HG02610 (cell line): ENCODE results near the gene CLPTM1L.
A peak's percentile ranks its signal among the peaks of the same experiment; 100 is the strongest.
"Not testable (repeated sequence)": the region's sequence is repeated elsewhere in the genome, so short reads cannot be mapped to it uniquely, and the experiment has no call there.

Experiments used
- ATAC-seq: cut with Tn5 transposase; IDR thresholded peaks from one replicate; pipeline ENCODE4 v1.9.1; 2021; ENCODE audit warnings: mild to moderate bottlenecking, moderate library complexity; ENCODE audit not compliant: unreplicated experiment

Gene CLPTM1L

DNA sequence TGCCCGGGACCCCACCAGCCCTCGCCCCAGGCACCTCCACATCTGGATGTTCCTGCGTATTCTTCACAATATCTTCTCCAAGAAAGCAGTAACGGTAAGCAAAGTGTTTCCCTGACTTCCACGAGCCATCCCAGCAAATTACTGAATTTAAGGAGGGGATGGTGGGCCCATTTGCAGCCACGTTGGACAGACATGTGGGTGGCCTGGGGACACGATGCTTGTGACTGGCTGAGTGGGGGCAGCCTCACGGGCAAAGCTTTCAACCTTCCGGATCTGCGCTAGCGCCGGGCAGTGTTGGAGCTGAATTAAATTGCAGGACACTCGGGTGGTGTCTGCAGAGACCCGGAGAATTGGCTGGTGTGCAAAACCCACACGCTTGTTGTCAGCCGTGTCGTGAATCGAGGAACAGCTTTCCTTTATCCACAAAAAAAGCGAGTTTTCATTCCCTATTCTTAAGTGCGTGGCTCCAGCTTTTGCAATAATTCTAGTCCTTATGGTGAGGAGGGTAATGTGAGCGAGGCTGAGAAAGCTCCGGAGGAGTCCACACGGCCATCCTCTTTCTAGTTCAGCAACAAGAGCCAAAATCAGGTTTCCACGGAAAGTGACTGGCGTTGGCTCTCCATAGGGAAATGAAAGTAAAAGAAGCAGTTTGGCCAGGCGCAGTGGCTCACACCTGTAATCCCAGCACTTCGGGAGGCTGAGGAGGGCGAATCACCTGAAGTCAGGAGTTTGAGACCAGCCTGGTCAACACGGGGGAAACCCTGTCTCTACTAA, 17.5 kb upstream of the CLPTM1L start:
- no peak for ATAC-seq

GRCh38 chr5:1360861-1361260, 16.0 kb upstream of the CLPTM1L start:
- no peak for ATAC-seq

DNA sequence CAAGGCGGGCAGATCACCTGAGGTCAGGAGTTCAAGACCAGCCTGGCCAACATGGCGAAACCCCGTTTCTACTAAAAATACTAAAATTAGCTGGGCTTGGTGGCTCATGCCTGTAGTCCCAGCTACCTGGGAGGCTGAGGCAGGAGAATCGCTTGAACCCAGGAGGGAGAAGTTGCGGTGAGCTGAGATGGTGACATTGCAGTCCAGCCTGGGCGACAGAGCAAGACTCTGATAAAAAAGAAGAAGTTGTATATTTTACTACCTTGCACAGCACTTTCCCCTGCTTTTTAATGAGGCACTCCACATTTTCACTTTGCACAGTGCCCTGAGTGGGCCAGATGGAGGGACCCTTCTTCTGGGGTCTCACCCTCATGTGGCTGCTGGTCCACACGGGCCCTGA, 15.5 kb upstream of the CLPTM1L start:
- ATAC-seq: not testable (repeated sequence)

- no peak for ATAC-seq
These were observed 14.8 kb upstream of the CLPTM1L start for GRCh38 chr5:1359713-1360112.

- no peak for ATAC-seq
These were observed 14.2 kb upstream of the CLPTM1L start for GRCh38 chr5:1359031-1359645.

- no peak for ATAC-seq
These were observed 13.8 kb upstream of the CLPTM1L start for GRCh38 chr5:1358726-1359025.

GRCh38 chr5:1357946-1358725, 13.2 kb upstream of the CLPTM1L start:
- no peak for ATAC-seq

- no peak for ATAC-seq
These were observed 12.2 kb upstream of the CLPTM1L start for GRCh38 chr5:1356873-1357787.

DNA sequence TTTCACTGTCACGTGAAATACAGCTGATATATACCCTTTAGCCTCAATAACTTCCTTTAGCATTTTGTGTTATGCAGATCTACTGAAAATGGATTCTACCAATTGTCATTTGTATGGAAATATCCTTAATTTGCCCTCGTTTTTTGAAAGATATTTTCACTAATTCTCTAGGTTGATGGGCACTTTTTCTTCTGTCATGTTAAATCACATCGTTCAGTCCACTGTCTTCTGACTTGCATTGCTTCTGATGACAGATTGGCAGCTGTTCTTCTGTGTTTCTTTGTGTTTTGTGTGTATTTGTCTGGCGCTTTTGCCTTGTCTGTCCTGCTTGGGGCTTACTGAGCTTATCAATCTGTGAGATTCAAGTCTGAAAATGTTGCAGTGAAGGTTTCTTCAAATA, 9.7 kb upstream of the CLPTM1L start:
- ATAC-seq: no peak

- ATAC-seq: no peak
These were observed 7.6 kb upstream of the CLPTM1L start for GRCh38 chr5:1352231-1353219.

GRCh38 chr5:1351156-1351555, 6.3 kb upstream of the CLPTM1L start:
- ATAC-seq: no peak

DNA sequence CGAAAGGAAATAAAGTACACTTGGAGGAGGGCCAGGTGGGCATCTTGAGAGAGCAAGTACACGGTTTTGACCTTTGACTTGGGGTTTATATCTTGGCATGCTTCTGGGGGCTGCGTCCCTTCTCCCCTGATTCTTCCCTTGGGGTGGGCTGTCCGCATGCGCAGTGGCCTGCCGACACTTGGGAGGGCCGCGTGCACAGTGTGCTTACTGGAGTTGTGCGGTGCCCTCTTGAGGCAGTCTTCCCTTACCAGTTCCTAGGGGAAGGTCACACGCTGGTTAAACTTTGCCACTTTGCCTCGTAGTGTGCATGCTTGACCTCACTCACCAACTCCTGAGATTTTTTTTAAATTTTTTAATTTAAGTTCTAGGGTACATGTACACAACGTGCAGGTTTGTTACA, 4.3 kb upstream of the CLPTM1L start:
- no peak for ATAC-seq

DNA sequence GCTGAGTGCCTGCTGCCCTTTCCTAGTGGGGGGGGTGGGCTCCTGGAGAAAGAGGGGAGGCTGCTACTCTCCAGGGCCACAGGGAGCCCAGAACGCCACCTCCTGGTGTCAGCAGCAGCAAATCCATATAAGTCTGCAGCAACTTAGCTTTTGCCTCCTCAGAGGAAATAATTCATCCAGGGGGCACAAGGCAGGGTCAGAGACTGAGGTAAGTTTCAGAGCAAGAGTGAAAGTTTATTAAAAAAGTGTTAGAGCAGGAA, 4.0 kb upstream of the CLPTM1L start:
- no peak for ATAC-seq

DNA sequence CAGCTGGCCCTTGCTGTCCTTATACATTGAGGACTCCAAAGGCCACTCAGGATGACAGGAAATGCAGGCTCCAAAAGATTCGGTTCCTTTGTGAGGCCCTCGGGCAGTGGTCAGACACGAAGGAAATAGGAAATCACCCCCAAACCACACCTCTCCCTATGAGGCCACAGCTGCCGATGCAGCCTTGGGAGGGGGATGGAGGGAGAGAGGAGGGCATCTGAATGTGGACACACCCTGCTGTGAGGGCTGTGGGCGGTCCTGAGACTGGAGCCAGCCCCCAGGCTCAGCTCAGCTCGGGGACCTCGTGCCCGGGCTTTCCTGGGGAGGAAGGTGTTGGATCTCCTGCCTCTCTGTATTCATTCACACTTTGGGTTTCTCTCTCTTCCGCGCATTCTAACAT, 2.7 kb upstream of the CLPTM1L start:
- no peak for ATAC-seq

DNA sequence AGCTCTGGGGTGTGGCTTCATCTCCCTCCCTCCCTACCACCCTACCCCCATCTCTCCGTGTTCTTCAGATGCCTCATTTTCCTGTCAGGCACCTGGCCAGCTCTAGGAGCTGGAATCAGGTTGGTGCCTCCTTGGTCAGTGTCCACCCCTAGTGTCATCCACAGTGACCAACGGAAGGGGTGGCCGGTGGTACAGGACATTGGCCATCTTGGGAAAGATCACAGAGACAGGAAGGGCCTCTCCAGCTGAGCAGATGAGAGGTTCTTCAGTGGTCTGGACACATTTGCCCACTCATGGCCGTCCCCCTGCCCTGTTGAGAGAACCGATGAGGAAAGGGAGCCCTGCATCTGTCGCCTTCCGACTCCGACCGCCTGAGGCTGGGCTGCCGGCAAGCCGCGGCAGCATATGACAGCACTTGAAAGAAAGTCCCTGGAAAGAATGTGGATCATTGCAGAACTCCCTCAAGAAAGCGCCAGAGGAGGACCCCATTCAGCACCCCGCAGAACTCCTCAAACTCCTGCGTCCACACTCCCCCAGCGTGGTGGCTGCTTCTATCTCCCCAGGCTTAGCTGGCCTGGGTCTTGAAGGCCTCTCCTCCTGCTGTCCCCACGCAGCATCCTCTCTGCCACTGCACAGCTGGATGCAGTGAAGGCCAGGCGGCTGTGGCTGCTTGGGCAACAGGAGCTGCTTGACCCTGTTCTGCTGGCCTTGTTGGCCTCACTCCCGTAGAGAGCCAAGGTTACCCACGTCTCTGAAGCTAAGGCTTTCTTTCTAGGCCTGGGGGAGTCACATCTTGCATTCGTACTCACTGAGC, 1.9 kb upstream of the CLPTM1L start:
- no peak for ATAC-seq

DNA sequence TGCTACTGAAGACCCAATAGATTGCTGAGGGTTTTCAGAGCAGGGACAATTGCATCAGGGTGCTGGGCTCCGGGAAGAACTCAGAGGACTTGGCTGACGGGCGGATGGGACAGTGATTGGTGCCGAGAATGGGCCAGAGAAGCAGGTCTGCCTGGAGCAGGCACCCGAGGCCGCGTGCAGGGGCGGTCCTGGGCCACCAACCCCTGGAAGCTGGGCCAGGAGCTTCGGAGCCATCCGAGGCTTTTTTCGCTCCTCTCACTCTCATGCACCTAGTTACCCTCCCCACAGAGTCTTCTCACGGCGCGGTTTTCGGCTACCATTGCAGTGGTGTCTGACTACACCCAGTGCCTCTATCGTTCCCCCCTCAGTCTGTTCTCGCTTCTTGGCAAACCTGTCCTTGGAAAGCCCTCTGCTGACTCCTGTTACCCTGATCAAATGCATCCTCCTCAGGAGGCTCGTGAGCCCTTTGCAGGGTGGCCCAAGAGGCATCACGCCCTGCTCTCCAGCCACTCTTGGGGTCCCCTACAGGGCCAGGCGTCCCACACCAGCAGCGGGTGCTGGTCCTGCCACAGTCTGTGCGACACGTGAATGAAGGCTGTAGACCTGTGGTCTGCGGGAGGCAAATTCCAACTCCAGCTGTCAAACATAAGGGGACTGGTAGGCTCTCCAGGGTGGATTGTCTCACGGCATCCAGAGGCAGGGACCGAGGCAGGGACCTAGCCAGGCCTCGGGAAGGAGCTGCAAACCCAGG, 1.2 kb upstream of the CLPTM1L start:
- ATAC-seq: no peak

DNA sequence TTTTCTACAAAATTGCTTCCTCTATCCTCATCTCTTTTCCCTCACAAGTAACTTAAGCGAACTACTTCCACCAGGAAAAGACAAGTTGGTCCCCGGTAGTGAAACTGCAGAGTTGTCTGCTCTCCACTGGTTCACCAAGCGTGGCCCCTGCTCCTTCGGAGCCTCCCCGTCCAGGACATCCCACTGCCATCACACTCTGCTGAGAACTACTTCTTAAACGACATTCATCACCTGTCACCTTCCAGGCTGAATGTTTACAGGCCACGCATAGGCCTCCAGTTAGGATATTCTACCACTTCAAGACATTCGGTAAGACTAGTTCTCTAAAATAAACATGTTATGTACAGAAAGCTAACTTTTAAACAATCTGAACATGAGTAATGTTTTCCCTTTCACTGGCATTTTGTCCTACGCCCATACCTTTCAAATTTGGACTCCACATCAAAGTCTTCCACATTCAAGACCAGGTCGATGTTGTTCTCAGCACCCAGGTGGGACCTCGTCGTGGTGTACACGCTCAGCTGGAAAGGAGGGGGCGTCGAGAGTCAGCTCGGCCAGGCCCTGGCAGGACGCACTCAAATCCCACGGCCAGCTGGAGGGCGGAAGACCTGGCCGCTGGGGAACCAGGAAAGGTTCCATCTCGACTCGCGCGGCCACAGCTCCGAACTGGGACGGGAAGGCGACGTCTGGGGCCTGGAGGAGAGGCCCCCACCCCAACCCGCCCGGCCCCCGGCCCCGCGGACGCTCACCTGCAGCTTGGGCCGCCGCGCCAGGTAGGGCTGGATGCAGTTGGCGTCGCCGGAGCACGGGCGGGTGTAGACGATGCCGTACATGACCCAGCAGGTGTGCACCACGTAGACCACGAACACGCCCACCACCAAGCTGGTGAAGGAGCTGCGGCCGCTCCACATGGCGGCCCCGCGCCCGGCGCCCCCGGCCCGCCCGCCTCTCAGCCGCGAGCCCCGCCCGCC, 683 bp downstream of the CLPTM1L start:
- ATAC-seq: peak; percentile 14
